Kidney epithelial cell (primary cell): ENCODE measurements around the gene LAMTOR5. TPM values are rescaled to one million over a fixed set of nuclear protein-coding genes. Genes with fewer than 3 reads are reported as not detected.

Experiments
- DNase-seq: peaks from one replicate; pipeline ENCODE4 v3.0.0-alpha.2; 2010; ENCODE audit warnings: low read depth
- H3K27me3 ChIP-seq: 2 replicates; pipeline ENCODE4 v1.6.0; 2011; ENCODE audit warnings: low read length; ENCODE audit not compliant: control insufficient read depth, insufficient read depth
- H3K36me3 ChIP-seq: 2 replicates; pipeline ENCODE4 v1.5.1; 2011; ENCODE audit warnings: low read length; ENCODE audit not compliant: control insufficient read depth, insufficient read depth
- H3K4me3 ChIP-seq: 2 replicates; pipeline ENCODE4 v1.5.1; 2011; ENCODE audit warnings: low read depth, mild to moderate bottlenecking, control low read depth, low read length
- total RNA-seq: library from RNA; depleted of rRNA; stranded (reverse); fragments of >200 nt; gene quantifications from 2 replicates; pipeline ENCODE4 v1.2.3, GENCODE V29; 2015
- TF ChIP-seq, protein P1 (sequence below): IDR thresholded peaks from 2 replicates; pipeline ENCODE4 v1.5.1; 2011; ENCODE audit warnings: mild to moderate bottlenecking, moderate library complexity, low read length, control low read depth, inconsistent platforms; ENCODE audit not compliant: insufficient read depth, poor library complexity, severe bottlenecking

Gene LAMTOR5
- total RNA-seq, 1 donor from 2014 or later = 198 TPM

- H3K4me3 ChIP-seq = no peak overlapping the region
- TF ChIP-seq, protein P1, sequence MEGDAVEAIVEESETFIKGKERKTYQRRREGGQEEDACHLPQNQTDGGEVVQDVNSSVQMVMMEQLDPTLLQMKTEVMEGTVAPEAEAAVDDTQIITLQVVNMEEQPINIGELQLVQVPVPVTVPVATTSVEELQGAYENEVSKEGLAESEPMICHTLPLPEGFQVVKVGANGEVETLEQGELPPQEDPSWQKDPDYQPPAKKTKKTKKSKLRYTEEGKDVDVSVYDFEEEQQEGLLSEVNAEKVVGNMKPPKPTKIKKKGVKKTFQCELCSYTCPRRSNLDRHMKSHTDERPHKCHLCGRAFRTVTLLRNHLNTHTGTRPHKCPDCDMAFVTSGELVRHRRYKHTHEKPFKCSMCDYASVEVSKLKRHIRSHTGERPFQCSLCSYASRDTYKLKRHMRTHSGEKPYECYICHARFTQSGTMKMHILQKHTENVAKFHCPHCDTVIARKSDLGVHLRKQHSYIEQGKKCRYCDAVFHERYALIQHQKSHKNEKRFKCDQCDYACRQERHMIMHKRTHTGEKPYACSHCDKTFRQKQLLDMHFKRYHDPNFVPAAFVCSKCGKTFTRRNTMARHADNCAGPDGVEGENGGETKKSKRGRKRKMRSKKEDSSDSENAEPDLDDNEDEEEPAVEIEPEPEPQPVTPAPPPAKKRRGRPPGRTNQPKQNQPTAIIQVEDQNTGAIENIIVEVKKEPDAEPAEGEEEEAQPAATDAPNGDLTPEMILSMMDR = no peak
These were observed 20.3 kb downstream of the LAMTOR5 start for GRCh38 chr1:110387048-110387754.

GRCh38 chr1:110385369-110385768 is 22.1 kb downstream of the LAMTOR5 start:
- TF ChIP-seq, protein P1 = no peak
- no peak for DNase-seq
- Histone ChIP-seq H3K36me3 (peaks cover 3% of the 10 kb centered on the region), H3K27me3 (no peaks in the 10 kb centered on the region), H3K4me3 (no peak overlapping the region)

More at GRCh38 chr1:110387048-110387754, 20.3 kb downstream of the LAMTOR5 start:
- no peak for DNase-seq
- Histone ChIP-seq H3K27me3 (no peaks in the 10 kb centered on the region), H3K36me3 (peaks cover 3% of the 10 kb centered on the region)

- no peak for DNase-seq
- Histone ChIP-seq H3K27me3 (no peaks in the 10 kb centered on the region), H3K36me3 (peaks cover 3% of the 10 kb centered on the region), H3K4me3 (no peak overlapping the region)
- TF ChIP-seq, protein P1 = no peak
These were observed 22.7 kb downstream of the LAMTOR5 start for GRCh38 chr1:110384581-110385321.

- H3K27me3 ChIP-seq = no peaks in the 10 kb centered on the region
- peaks cover 4% of the 10 kb centered on the region for H3K36me3 ChIP-seq
- DNase-seq = no peak
- TF ChIP-seq, protein P1 = no peak
- H3K4me3 ChIP-seq = no peak overlapping the region
These were observed 24.1 kb downstream of the LAMTOR5 start for GRCh38 chr1:110383251-110383990.

- peaks cover 1% of the 10 kb centered on the region for H3K36me3 ChIP-seq
- TF ChIP-seq, protein P1 = no peak
- no peak for DNase-seq
- H3K27me3 ChIP-seq = no peaks in the 10 kb centered on the region
- H3K4me3 ChIP-seq = no peak overlapping the region
These were observed 26.7 kb downstream of the LAMTOR5 start for GRCh38 chr1:110380672-110381283.
